IMR-90 (cell line): ENCODE results near the gene AKAP12. TPM values are rescaled to one million over a fixed set of nuclear protein-coding genes. Genes with fewer than 3 reads are reported as not detected.

Source experiments
- ATAC-seq: fragments of 200-7000 bp; cut with Tn5 transposase; 2 replicates; pipeline ENCODE4 v1.9.1; 2020; ENCODE audit warnings: low read depth, mild to moderate bottlenecking, moderate library complexity
- BruUV-seq: library from RNA; stranded (reverse); fragments of 400-500 nt; replicated peaks from 2 replicates; lab custom pipeline; 2021; lab: Mats Ljungman, UMichigan
- CTCF ChIA-PET: fragments of 300-600 bp; formaldehyde crosslinking; extraction: SDS; loops from one replicate; lab custom pipeline; 2021; ENCODE audit warnings: antibody characterized with exemption; lab: Yijun Ruan, JAX
- POLR2A ChIA-PET: fragments of 300-600 bp; sonication (Branson Sonifier 250); formaldehyde crosslinking; loops from one replicate; lab custom pipeline; 2022; ENCODE audit warnings: antibody characterized with exemption; ENCODE audit not compliant: unreplicated experiment; lab: Charles Lee
- DNase-seq: peaks from one replicate; pipeline ENCODE4 v3.0.0; 2013
- H2AFZ ChIP-seq: replicated peaks from 2 replicates; pipeline ENCODE3; 2013; ENCODE audit warnings: low read length, mild to moderate bottlenecking; ENCODE audit not compliant: poor library complexity
- H2AK5ac ChIP-seq: 2 replicates; pipeline ENCODE4 v1.6.1; 2013; ENCODE audit warnings: low read depth, low read length, inconsistent platforms
- H2AK9ac ChIP-seq: replicated peaks from 2 replicates; pipeline ENCODE3; 2013; ENCODE audit warnings: mild to moderate bottlenecking, low read depth, low read length, moderate library complexity; ENCODE audit not compliant: poor library complexity
- H2BK120ac ChIP-seq: 2 replicates; pipeline ENCODE4 v1.6.1; 2013; ENCODE audit warnings: low read depth, low read length, inconsistent platforms
- H2BK15ac ChIP-seq: 3 replicates; pipeline ENCODE4 v1.6.1; 2013; ENCODE audit warnings: low read depth, low read length, inconsistent platforms
- H2BK20ac ChIP-seq: 2 replicates; pipeline ENCODE4 v1.6.1; 2013; ENCODE audit warnings: low read depth, mild to moderate bottlenecking, inconsistent platforms, low read length, moderate library complexity
- H2BK5ac ChIP-seq: 2 replicates; pipeline ENCODE4 v1.6.1; 2013; ENCODE audit warnings: mild to moderate bottlenecking, low read depth, low read length, inconsistent platforms; ENCODE audit not compliant: poor library complexity, severe bottlenecking
- H3K14ac ChIP-seq: replicated peaks from 2 replicates; pipeline ENCODE4 v1.6.1; 2013; ENCODE audit warnings: low read depth, low read length, inconsistent platforms
- H3K18ac ChIP-seq: 2 replicates; pipeline ENCODE4 v1.6.1; 2013; ENCODE audit warnings: low read depth, low read length, control low read depth
- H3K23ac ChIP-seq: 2 replicates; pipeline ENCODE4 v1.6.1; 2013; ENCODE audit warnings: low read depth, low read length, inconsistent platforms
- H3K27ac ChIP-seq: 2 replicates; pipeline ENCODE4 v1.5.1; 2013; ENCODE audit warnings: mild to moderate bottlenecking, control low read depth, low read length; ENCODE audit not compliant: insufficient read depth
- H3K27me3 ChIP-seq: 2 replicates; pipeline ENCODE4 v1.6.1; 2013; ENCODE audit warnings: low read length; ENCODE audit not compliant: control insufficient read depth, insufficient read depth
- H3K36me3 ChIP-seq: 2 replicates; pipeline ENCODE4 v1.6.1; 2013; ENCODE audit warnings: low read length, mixed read lengths; ENCODE audit not compliant: control insufficient read depth, insufficient read depth
- H3K4ac ChIP-seq: 2 replicates; pipeline ENCODE4 v1.6.1; 2013; ENCODE audit warnings: low read depth, low read length, inconsistent platforms
- H3K4me1 ChIP-seq: 2 replicates; pipeline ENCODE4 v1.6.1; 2013; ENCODE audit warnings: low read length, mixed read lengths; ENCODE audit not compliant: control insufficient read depth, insufficient read depth
- H3K4me2 ChIP-seq: 2 replicates; pipeline ENCODE4 v1.6.1; 2013; ENCODE audit warnings: low read depth, mild to moderate bottlenecking, control low read depth, low read length, moderate library complexity
- H3K4me3 ChIP-seq: 2 replicates; pipeline ENCODE4 v1.5.1; 2013; ENCODE audit warnings: low read depth, mild to moderate bottlenecking, control low read depth, low read length, moderate library complexity; ENCODE audit not compliant: insufficient read depth
- H3K56ac ChIP-seq: 2 replicates; pipeline ENCODE4 v1.6.1; 2013; ENCODE audit warnings: low read length, inconsistent platforms; ENCODE audit not compliant: insufficient read depth; ENCODE audit errors: extremely low read depth
- H3K79me1 ChIP-seq, 2 experiments: 2 replicates each; pipeline ENCODE4 v1.6.1; 2013; ENCODE audit warnings: low read length in 2 of 2, inconsistent platforms in 1 of 2, low read depth in 1 of 2
- H3K9ac ChIP-seq: 2 replicates; pipeline ENCODE4 v1.6.1; 2013; ENCODE audit warnings: low read depth, low read length, control low read depth
- H3K9me1 ChIP-seq: 2 replicates; pipeline ENCODE4 v1.6.1; 2013; ENCODE audit warnings: low read length, inconsistent platforms; ENCODE audit not compliant: insufficient read depth
- H3K9me3 ChIP-seq: 2 replicates; pipeline ENCODE4 v1.6.1; 2013; ENCODE audit warnings: low read length; ENCODE audit not compliant: control insufficient read depth, insufficient read depth
- H4K20me1 ChIP-seq: 2 replicates; pipeline ENCODE4 v1.6.1; 2013; ENCODE audit warnings: low read length, inconsistent platforms; ENCODE audit not compliant: insufficient read depth
- H4K5ac ChIP-seq: 2 replicates; pipeline ENCODE4 v1.6.1; 2013; ENCODE audit warnings: mild to moderate bottlenecking, low read depth, low read length, control low read depth
- H4K8ac ChIP-seq, 2 experiments: 2 replicates each; pipeline ENCODE4 v1.6.1; 2013; ENCODE audit warnings: low read depth in 2 of 2, low read length in 2 of 2, control low read depth in 1 of 2, inconsistent platforms in 1 of 2
- H4K91ac ChIP-seq: 2 replicates; pipeline ENCODE4 v1.6.1; 2013; ENCODE audit warnings: low read depth, low read length, inconsistent platforms; ENCODE audit not compliant: insufficient read depth
- BHLHE40 ChIP-seq: fragments of 150-350 bp; IDR thresholded peaks from 2 replicates; pipeline ENCODE4 v1.6.1; 2016; ENCODE audit warnings: mild to moderate bottlenecking, low read depth, low read length
- CEBPB ChIP-seq: IDR thresholded peaks from 2 replicates; pipeline ENCODE4 v1.6.1; 2012; ENCODE audit warnings: low read depth, low read length, improper control_type of control experiment
- ELK1 ChIP-seq: fragments of 150-350 bp; IDR thresholded peaks from 2 replicates; pipeline ENCODE4 v1.6.1; 2016; ENCODE audit warnings: low read depth, mild to moderate bottlenecking, low read length, moderate library complexity, borderline replicate concordance
- FOS ChIP-seq: fragments of 150-350 bp; IDR thresholded peaks from 2 replicates; pipeline ENCODE4 v1.6.1; 2016; ENCODE audit warnings: low read depth, low read length
- MAZ ChIP-seq: IDR thresholded peaks from 2 replicates; pipeline ENCODE4 v1.6.1; 2012; ENCODE audit warnings: low read depth, mild to moderate bottlenecking, low read length, improper control_type of control experiment, moderate library complexity, borderline replicate concordance
- MXI1 ChIP-seq: IDR thresholded peaks from 2 replicates; pipeline ENCODE4 v1.6.1; 2012; ENCODE audit warnings: low read depth, mild to moderate bottlenecking, low read length, moderate library complexity, borderline replicate concordance
- NFE2L2 ChIP-seq: fragments of 150-350 bp; IDR thresholded peaks from 2 replicates; pipeline ENCODE4 v1.6.1; 2016; ENCODE audit warnings: low read depth, mild to moderate bottlenecking, low read length
- POLR2A ChIP-seq: IDR thresholded peaks from 2 replicates; pipeline ENCODE4 v1.6.1; 2012; ENCODE audit warnings: mild to moderate bottlenecking, low read depth, low read length
- RAD21 ChIP-seq: IDR thresholded peaks from 2 replicates; pipeline ENCODE4 v1.6.1; 2012; ENCODE audit warnings: low read length, improper control_type of control experiment
- RCOR1 ChIP-seq: IDR thresholded peaks from 2 replicates; pipeline ENCODE4 v1.6.1; 2012; ENCODE audit warnings: mild to moderate bottlenecking, low read length, improper control_type of control experiment; ENCODE audit not compliant: insufficient replicate concordance
- RFX5 ChIP-seq: IDR thresholded peaks from 2 replicates; pipeline ENCODE4 v1.8.0; 2012; ENCODE audit warnings: low read depth, mild to moderate bottlenecking, low read length, moderate library complexity
- SMC3 ChIP-seq: fragments of 150-350 bp; IDR thresholded peaks from 2 replicates; pipeline ENCODE4 v1.6.1; 2016; ENCODE audit warnings: low read depth, mild to moderate bottlenecking, antibody characterized with exemption, low read length, moderate library complexity
- USF2 ChIP-seq: fragments of 150-350 bp; IDR thresholded peaks from 2 replicates; pipeline ENCODE4 v1.6.1; 2017; ENCODE audit warnings: mild to moderate bottlenecking, antibody characterized with exemption, low read length, low read depth
- WGBS, 2 experiments: methylation state at CpG; one replicate each; pipeline versions ENCODE4 v1.1.5 to v1.1.7; 2013; ENCODE audit warnings: missing lambda C conversion rate in 2 of 2; ENCODE audit not compliant: insufficient read length in 1 of 2; ENCODE audit errors: extremely low coverage in 2 of 2; 5-methylcytosine and 5-hydroxymethylcytosine counted together
- dilution Hi-C: fragments of 300-500 bp; cut with HindIII; formaldehyde crosslinking; loops from one replicate; pipeline ENCODE4 v1.14.3; 2018; ENCODE audit warnings: low sequenced_read_pairs; ENCODE audit not compliant: unreplicated experiment
- in situ Hi-C: fragments of 300-500 bp; cut with MboI; formaldehyde crosslinking; loops from 3 replicates; pipeline ENCODE4 v1.14.3; 2019; ENCODE audit warnings: low sequenced_read_pairs, inconsistent platforms, mixed read lengths
- intact Hi-C: fragments of 100-400 bp; cut with micrococcal nuclease; formaldehyde crosslinking; loops from 2 replicates; pipeline ENCODE4 v1.10.0; 2022
- polyA plus RNA-seq, 3 experiments: library from polyadenylated mRNA; depleted of rRNA; stranded (reverse); fragments of >200 nt; gene quantifications; 2 replicates each; pipeline ENCODE4 v1.2.3, GENCODE V29; 2012; ENCODE audit warnings: low replicate concordance in 1 of 3
- total RNA-seq: library from RNA; depleted of rRNA; stranded (reverse); fragments of >200 nt; gene quantifications from 2 replicates; pipeline ENCODE4 v1.2.3, GENCODE V29; 2012

AKAP12 gene
- total and polyA plus RNA-seq, 2 of the 4 experiments (the other 2 are of a cell fraction): 56.0 to 118 TPM

- Histone ChIP-seq H3K9me1 (peaks cover 5% of the 10 kb centered on the region; the same call in 1 of the 2 replicates), H3K36me3 (peaks cover 5% of the 10 kb centered on the region; the same call in 1 of the 2 replicates), H4K5ac (no peak overlapping the region), H4K91ac (no peak overlapping the region), H2AK9ac (no peak overlapping the region), H2BK120ac (no peak overlapping the region), H3K9ac (no peak overlapping the region), H4K20me1 (peaks cover 5% of the 10 kb centered on the region; the same call in 1 of the 2 replicates), H3K9me3 (no peaks in the 10 kb centered on the region), H2BK20ac (no peak overlapping the region), H3K23ac (no peak overlapping the region), H3K56ac (no peak overlapping the region), H3K4me2 (no peak overlapping the region), H3K4me1 (no peaks in the 10 kb centered on the region), H2AFZ (no peak overlapping the region), H3K27ac (no peak overlapping the region), H3K79me1 (peaks cover 0 to 6% of the 10 kb centered on the region in 2 experiments; a peak in 2 of 4 replicates), H4K8ac (no peak overlapping the region), H3K27me3 (no peaks in the 10 kb centered on the region), H3K14ac (no peak overlapping the region), H3K4me3 (no peak overlapping the region), H3K4ac (no peak overlapping the region), H2AK5ac (no peak overlapping the region), H2BK15ac (no peak overlapping the region), H3K18ac (no peak overlapping the region), H2BK5ac (no peak overlapping the region)
- TF ChIP-seq SMC3 (no peak), RCOR1 (no peak), BHLHE40 (no peak), MAZ (no peak), POLR2A (no peak), RFX5 (no peak), CEBPB (no peak), MXI1 (no peak), FOS (no peak), RAD21 (no peak), ELK1 (no peak), USF2 (no peak), NFE2L2 (no peak)
- ATAC-seq (no peak), DNase-seq (no peak)
- dilution Hi-C loops (no loop called here), in situ Hi-C loops (no loop called here), intact Hi-C loops (loop anchor here (10.0 kb wide), 1 partner anchor 233 kb away; no protein-coding TSS in a partner anchor)
- no CpG with 5 or more reads among the region's 6 CpGs for WGBS, 2 experiments
- ChIA-PET CTCF (interaction anchor here (0.6 kb wide), 1 partner anchor 1400 kb away, joined by 5 read pairs; no protein-coding TSS in a partner anchor), POLR2A (no interaction called here)
- BruUV-seq: no TSS peak
Observed at GRCh38 chr6:151247490-151247889, 7.7 kb downstream of the AKAP12 start.
